H9 (cell line): ENCODE results near the gene EPHA8. TPM values are rescaled to one million over a fixed set of nuclear protein-coding genes. Genes with fewer than 3 reads are reported as not detected.

Experiments used
- DNase-seq: peaks from one replicate; pipeline ENCODE4 v3.0.0-alpha.2; 2017
- H2AFZ ChIP-seq: one replicate; pipeline ENCODE4 v1.6.1; 2013; ENCODE audit warnings: mild to moderate bottlenecking, low read length, control low read depth, moderate library complexity
- H2AK5ac ChIP-seq: 2 replicates; pipeline ENCODE4 v1.6.1; 2013; ENCODE audit warnings: low read length, control low read depth, mixed read lengths; ENCODE audit not compliant: insufficient read length
- H2BK120ac ChIP-seq: one replicate; pipeline ENCODE4 v1.6.1; 2013; ENCODE audit warnings: low read depth, mild to moderate bottlenecking, low read length, control low read depth, inconsistent platforms; ENCODE audit not compliant: poor library complexity, severe bottlenecking
- H2BK12ac ChIP-seq: 2 replicates; pipeline ENCODE4 v1.6.1; 2013; ENCODE audit warnings: low read length, control low read depth, mixed read lengths, low read depth; ENCODE audit not compliant: insufficient read length
- H2BK15ac ChIP-seq: 2 replicates; pipeline ENCODE4 v1.6.1; 2013; ENCODE audit warnings: low read depth, low read length, control low read depth
- H2BK20ac ChIP-seq: one replicate; pipeline ENCODE4 v1.6.1; 2013; ENCODE audit warnings: low read depth, mild to moderate bottlenecking, low read length, control low read depth, inconsistent platforms; ENCODE audit not compliant: poor library complexity, severe bottlenecking
- H2BK5ac ChIP-seq: 2 replicates; pipeline ENCODE4 v1.6.1; 2013; ENCODE audit warnings: low read length, control low read depth, mixed read lengths; ENCODE audit not compliant: insufficient read length
- H3K14ac ChIP-seq: 2 replicates; pipeline ENCODE4 v1.6.1; 2013; ENCODE audit warnings: low read length, control low read depth; ENCODE audit not compliant: insufficient read depth
- H3K18ac ChIP-seq: 2 replicates; pipeline ENCODE4 v1.6.1; 2013; ENCODE audit warnings: low read depth, mild to moderate bottlenecking, mixed read lengths, low read length, control low read depth; ENCODE audit not compliant: insufficient read length
- H3K23ac ChIP-seq: 2 replicates; pipeline ENCODE4 v1.6.1; 2013; ENCODE audit warnings: low read length, control low read depth, mixed read lengths, low read depth; ENCODE audit not compliant: insufficient read length
- H3K23me2 ChIP-seq: 2 replicates; pipeline ENCODE4 v1.6.1; 2013; ENCODE audit warnings: low read depth, mild to moderate bottlenecking, mixed read lengths, low read length, control low read depth; ENCODE audit not compliant: insufficient read length, poor library complexity, severe bottlenecking
- H3K27ac ChIP-seq: 2 replicates; pipeline ENCODE4 v1.5.1; 2013; ENCODE audit warnings: low read length, control low read depth, mixed read lengths, low read depth; ENCODE audit not compliant: insufficient read length
- H3K27me3 ChIP-seq: 2 replicates; pipeline ENCODE4 v1.6.1; 2013; ENCODE audit warnings: low read length, control low read depth, inconsistent platforms; ENCODE audit not compliant: insufficient read depth
- H3K4ac ChIP-seq: 2 replicates; pipeline ENCODE4 v1.6.1; 2013; ENCODE audit warnings: low read depth, mild to moderate bottlenecking, control low read depth, inconsistent platforms, low read length, moderate library complexity
- H3K4me1 ChIP-seq: 2 replicates; pipeline ENCODE4 v1.6.1; 2013; ENCODE audit warnings: low read length, control low read depth, inconsistent platforms; ENCODE audit not compliant: insufficient read depth
- H3K4me2 ChIP-seq: 2 replicates; pipeline ENCODE4 v1.6.1; 2013; ENCODE audit warnings: low read length, control low read depth, mixed read lengths; ENCODE audit not compliant: insufficient read length, insufficient read depth
- H3K56ac ChIP-seq: 2 replicates; pipeline ENCODE4 v1.6.1; 2013; ENCODE audit warnings: low read depth, mild to moderate bottlenecking, mixed read lengths, low read length, control low read depth; ENCODE audit not compliant: insufficient read length
- H3K79me1 ChIP-seq: 2 replicates; pipeline ENCODE4 v1.6.1; 2013; ENCODE audit warnings: low read depth, mild to moderate bottlenecking, moderate library complexity, low read length, control low read depth, inconsistent platforms; ENCODE audit not compliant: insufficient read depth, poor library complexity, severe bottlenecking
- H3K79me2 ChIP-seq: 2 replicates; pipeline ENCODE4 v1.6.1; 2013; ENCODE audit warnings: low read length, control low read depth, inconsistent platforms; ENCODE audit not compliant: insufficient read depth
- H3K9ac ChIP-seq: 2 replicates; pipeline ENCODE4 v1.6.1; 2013; ENCODE audit warnings: low read length, control low read depth, mixed read lengths; ENCODE audit not compliant: insufficient read length; ENCODE audit errors: extremely low read depth
- H3K9me3 ChIP-seq: one replicate; pipeline ENCODE4 v1.6.1; 2013; ENCODE audit warnings: low read depth, low read length, inconsistent platforms; ENCODE audit not compliant: control insufficient read depth
- H3T11ph ChIP-seq: one replicate; pipeline ENCODE4 v1.6.1; 2013; ENCODE audit warnings: mild to moderate bottlenecking, low read length, control low read depth, inconsistent platforms
- H4K20me1 ChIP-seq: one replicate; pipeline ENCODE4 v1.6.1; 2013; ENCODE audit not compliant: control insufficient read depth, insufficient read length, insufficient read depth
- H4K5ac ChIP-seq: 2 replicates; pipeline ENCODE4 v1.6.1; 2013; ENCODE audit warnings: low read depth, mild to moderate bottlenecking, mixed read lengths, low read length, control low read depth; ENCODE audit not compliant: insufficient read length
- H4K8ac ChIP-seq: replicated peaks from 2 replicates; pipeline ENCODE4 v1.6.1; 2013; ENCODE audit warnings: low read length, control low read depth, mixed read lengths, low read depth; ENCODE audit not compliant: insufficient read length
- H4K91ac ChIP-seq: 2 replicates; pipeline ENCODE4 v1.6.1; 2013; ENCODE audit warnings: low read depth, mild to moderate bottlenecking, moderate library complexity, mixed read lengths, low read length, control low read depth; ENCODE audit not compliant: insufficient read length
- H3K27ac Mint-ChIP-seq, 3 experiments: 2 replicates in 2 of 3; 3 replicates in 1 of 3; pipeline ENCODE4 v1.8.0; 2020 to 2021; ENCODE audit warnings: mixed read lengths in 3 of 3, mild to moderate bottlenecking in 1 of 3, moderate library complexity in 1 of 3
- H3K27me3 Mint-ChIP-seq: 2 replicates; pipeline ENCODE4 v1.8.0; 2021; ENCODE audit warnings: low read depth, mild to moderate bottlenecking, moderate library complexity, mixed read lengths
- H3K36me3 Mint-ChIP-seq, 3 experiments: 2 replicates in 2 of 3; 3 replicates in 1 of 3; pipeline ENCODE4 v1.8.0; 2020 to 2021; ENCODE audit warnings: low read depth in 3 of 3, mixed read lengths in 3 of 3; ENCODE audit not compliant: insufficient read depth in 1 of 3
- H3K4me1 Mint-ChIP-seq, 2 experiments: 2 replicates each; pipeline ENCODE4 v1.8.0; 2020; ENCODE audit warnings: mixed read lengths in 2 of 2
- H3K4me3 Mint-ChIP-seq, 2 experiments: 2 replicates in 1 of 2; 3 replicates in 1 of 2; pipeline ENCODE4 v1.8.0; 2020 to 2021; ENCODE audit warnings: mild to moderate bottlenecking in 2 of 2, mixed read lengths in 2 of 2, moderate library complexity in 1 of 2
- H3K9me3 Mint-ChIP-seq, 2 experiments: 2 replicates in 1 of 2; 3 replicates in 1 of 2; pipeline ENCODE4 v1.8.0; 2020; ENCODE audit warnings: mild to moderate bottlenecking in 2 of 2, mixed read lengths in 2 of 2, moderate library complexity in 1 of 2
- WGBS: extraction: QIAGEN DNeasy Blood & Tissue Kit; methylation state at CpG from one replicate; pipeline ENCODE4 v1.1.7; 2013; ENCODE audit warnings: missing lambda C conversion rate, low lambda C conversion rate, mixed read lengths; ENCODE audit not compliant: insufficient read length; ENCODE audit errors: extremely low coverage; 5-methylcytosine and 5-hydroxymethylcytosine counted together
- total RNA-seq: library from RNA; stranded (reverse); gene quantifications from 2 replicates; pipeline ENCODE4 v1.2.1, GENCODE V29; 2021
- TF ChIP-seq, protein P1 (sequence below): fragments of 200-600 bp; sonication (generic); conservative IDR thresholded peaks from 3 replicates; pipeline ENCODE4 v1.8.0; 2021; ENCODE audit warnings: antibody characterized with exemption, mild to moderate bottlenecking

Gene EPHA8
- total RNA-seq, 1 experiment from 2014 or later = 3.4 TPM

DNA sequence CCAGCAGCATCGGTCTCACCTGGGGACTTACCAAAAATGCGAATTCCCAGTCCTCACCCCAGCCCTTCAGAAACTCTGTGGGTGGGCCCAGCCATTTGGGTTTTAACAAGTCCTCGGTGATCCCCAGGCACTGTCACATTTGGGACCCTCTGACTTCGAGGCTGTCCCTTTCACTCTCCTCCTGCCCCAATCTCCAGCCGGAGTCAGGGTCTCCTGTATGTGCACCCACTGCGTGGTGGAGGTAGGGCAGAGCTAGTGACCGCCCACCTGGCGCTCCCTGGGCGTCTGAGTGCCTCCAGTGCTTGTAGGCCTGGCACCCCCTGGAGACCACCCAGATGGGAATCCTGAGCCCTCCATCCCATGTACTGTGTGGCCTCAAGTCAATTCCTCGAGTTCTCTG is 31.1 kb downstream of the EPHA8 start:
- no peaks in the 10 kb centered on the region for H3K79me1 ChIP-seq
- no peak overlapping the region for H2AFZ ChIP-seq
- H3K23me2 ChIP-seq = no peaks in the 10 kb centered on the region
- H3K27ac ChIP-seq = no peak overlapping the region
- H3K23ac ChIP-seq = no peak overlapping the region
- no peaks in the 10 kb centered on the region for H3K36me3 Mint-ChIP-seq
- H3K4me1 Mint-ChIP-seq = peaks cover 2 to 18% of the 10 kb centered on the region in 2 experiments; a peak in 3 of 4 replicates
- no peak overlapping the region for H3K4me2 ChIP-seq
- no peak overlapping the region for H2BK15ac ChIP-seq
- H3K79me2 ChIP-seq = no peaks in the 10 kb centered on the region
- H4K20me1 ChIP-seq = no peaks in the 10 kb centered on the region
- no peak overlapping the region for H3K9ac ChIP-seq
- H3K27ac Mint-ChIP-seq = no peak overlapping the region
- no peak overlapping the region for H3K14ac ChIP-seq
- no peak for DNase-seq
- no peaks in the 10 kb centered on the region for H3K9me3 Mint-ChIP-seq
- H3K4me3 Mint-ChIP-seq = no peak overlapping the region
- no peaks in the 10 kb centered on the region for H3K27me3 ChIP-seq
- H2BK120ac ChIP-seq = no peak overlapping the region
- no peak overlapping the region for H2BK5ac ChIP-seq
- H3K4me1 ChIP-seq = no peaks in the 10 kb centered on the region
- H3T11ph ChIP-seq = no peak overlapping the region
- no peak overlapping the region for H3K4ac ChIP-seq
- H2BK12ac ChIP-seq = no peak overlapping the region
- no peak overlapping the region for H2AK5ac ChIP-seq
- H4K5ac ChIP-seq = no peak overlapping the region
- no peak overlapping the region for H3K18ac ChIP-seq
- no CpG with 5 or more reads among the region's 10 CpGs for WGBS
- no peak overlapping the region for H2BK20ac ChIP-seq
- H4K8ac ChIP-seq = no peak overlapping the region
- H4K91ac ChIP-seq = no peak overlapping the region
- H3K56ac ChIP-seq = no peak overlapping the region
- H3K27me3 Mint-ChIP-seq = peaks cover 2% of the 10 kb centered on the region
- TF ChIP-seq, protein P1, sequence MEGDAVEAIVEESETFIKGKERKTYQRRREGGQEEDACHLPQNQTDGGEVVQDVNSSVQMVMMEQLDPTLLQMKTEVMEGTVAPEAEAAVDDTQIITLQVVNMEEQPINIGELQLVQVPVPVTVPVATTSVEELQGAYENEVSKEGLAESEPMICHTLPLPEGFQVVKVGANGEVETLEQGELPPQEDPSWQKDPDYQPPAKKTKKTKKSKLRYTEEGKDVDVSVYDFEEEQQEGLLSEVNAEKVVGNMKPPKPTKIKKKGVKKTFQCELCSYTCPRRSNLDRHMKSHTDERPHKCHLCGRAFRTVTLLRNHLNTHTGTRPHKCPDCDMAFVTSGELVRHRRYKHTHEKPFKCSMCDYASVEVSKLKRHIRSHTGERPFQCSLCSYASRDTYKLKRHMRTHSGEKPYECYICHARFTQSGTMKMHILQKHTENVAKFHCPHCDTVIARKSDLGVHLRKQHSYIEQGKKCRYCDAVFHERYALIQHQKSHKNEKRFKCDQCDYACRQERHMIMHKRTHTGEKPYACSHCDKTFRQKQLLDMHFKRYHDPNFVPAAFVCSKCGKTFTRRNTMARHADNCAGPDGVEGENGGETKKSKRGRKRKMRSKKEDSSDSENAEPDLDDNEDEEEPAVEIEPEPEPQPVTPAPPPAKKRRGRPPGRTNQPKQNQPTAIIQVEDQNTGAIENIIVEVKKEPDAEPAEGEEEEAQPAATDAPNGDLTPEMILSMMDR = no peak
- H3K9me3 ChIP-seq = no peaks in the 10 kb centered on the region
